GM18867 (cell line): ENCODE measurements around the gene ATP8A2.
A peak's percentile ranks its signal among the peaks of the same experiment; 100 is the strongest.
"Not testable (repeated sequence)": the region's sequence is repeated elsewhere in the genome, so short reads cannot be mapped to it uniquely, and the experiment has no call there.

ENCODE experiments used
- ATAC-seq: cut with Tn5 transposase; IDR thresholded peaks from one replicate; pipeline ENCODE4 v1.9.1; 2021; ENCODE audit warnings: mild to moderate bottlenecking, moderate library complexity; ENCODE audit not compliant: unreplicated experiment

ATP8A2 gene

DNA sequence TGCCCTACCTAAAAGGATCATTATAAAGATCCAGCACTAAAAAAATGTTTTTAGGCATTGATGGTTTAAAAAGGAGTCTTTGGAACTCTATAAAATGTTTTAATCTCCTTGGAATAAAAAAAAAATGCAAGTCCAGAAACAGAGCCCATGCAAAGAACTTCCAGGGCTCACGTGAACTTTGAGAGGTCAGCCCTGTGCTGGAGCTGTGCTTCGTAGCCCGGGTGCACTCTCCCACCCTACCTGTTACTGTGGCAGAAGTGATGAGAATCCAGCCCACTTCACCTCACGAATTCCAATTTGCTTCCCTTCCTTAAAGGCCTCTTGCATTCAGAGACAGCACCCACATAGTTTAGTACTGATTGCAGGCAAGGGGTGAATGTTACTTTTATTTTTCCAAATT, 412.3 kb downstream of the ATP8A2 start:
- no peak for ATAC-seq

DNA sequence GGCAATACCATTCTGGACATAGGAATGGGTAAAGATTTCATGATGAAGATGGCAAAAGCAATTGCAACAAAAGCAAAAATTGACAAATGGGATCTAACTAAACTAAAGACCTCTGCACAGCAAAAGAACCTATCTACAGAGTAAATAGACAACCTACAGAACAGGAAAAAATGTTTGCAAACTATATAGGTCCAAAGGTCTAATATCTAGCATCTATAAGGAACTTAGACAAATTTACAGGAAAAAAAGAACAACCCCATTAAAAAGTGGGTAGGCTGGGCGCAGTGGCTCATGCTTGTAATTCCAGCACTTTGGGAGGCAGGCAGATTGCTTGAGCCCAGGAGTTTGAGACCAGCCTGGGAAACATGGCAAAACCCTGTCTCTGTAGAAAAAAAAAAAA, 418.4 kb downstream of the ATP8A2 start:
- not testable (repeated sequence) for ATAC-seq

DNA sequence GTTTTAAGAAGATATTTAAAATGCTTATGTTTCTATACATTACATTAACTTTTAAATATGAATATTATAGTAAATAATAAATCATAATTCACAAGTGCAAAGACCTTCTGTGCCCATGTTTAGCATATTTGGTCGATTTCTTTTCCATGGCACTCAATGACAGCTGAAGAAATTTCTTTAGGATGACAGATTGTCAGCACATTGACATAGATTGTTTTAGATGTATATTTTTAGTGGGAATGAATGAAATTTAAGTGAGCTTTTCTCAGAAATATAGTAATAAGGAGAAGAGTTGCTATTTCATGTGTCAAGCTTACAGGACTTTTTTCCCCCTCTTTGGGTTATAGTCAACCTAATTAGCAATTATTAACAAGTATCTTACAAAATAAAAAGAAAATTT, 423.5 kb downstream of the ATP8A2 start:
- ATAC-seq: no peak

DNA sequence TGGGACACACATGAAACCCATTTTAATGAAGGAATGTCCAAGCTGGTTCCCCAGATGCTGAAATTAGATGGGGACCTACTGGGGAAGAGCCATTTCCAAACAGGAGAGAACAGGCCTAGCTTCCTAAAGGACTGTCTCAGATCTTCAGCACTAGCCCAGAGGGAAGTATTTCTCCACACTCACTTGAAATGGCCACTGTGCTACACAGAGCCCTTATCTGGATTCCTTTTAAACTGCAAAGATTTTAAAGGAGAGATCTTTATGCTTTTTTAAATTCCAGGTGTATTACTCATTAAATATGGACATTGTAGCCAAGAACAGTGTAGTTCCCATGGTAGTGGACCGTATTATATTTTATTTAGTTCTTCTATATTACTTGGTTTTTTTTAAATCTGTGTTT, 424.7 kb downstream of the ATP8A2 start:
- no peak for ATAC-seq

DNA sequence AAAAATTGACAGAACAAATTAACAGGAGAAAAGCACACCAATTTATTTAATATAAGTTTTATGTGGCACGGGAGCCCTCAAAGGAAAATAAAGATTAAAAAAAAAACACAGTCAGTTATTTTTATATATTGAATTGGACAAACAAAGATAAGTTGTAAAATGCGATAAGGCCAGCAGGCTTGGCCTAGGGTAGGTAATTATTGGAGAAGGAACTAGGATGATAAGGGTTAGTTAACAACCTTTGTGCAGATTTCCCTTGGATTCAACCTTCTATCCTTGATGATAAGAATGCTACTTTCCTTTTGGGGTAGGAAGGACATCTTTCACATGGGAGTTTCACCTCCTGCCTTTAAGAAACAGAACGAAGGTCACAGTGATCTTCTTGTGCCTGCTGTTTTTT, 427.2 kb downstream of the ATP8A2 start:
- no peak for ATAC-seq

DNA sequence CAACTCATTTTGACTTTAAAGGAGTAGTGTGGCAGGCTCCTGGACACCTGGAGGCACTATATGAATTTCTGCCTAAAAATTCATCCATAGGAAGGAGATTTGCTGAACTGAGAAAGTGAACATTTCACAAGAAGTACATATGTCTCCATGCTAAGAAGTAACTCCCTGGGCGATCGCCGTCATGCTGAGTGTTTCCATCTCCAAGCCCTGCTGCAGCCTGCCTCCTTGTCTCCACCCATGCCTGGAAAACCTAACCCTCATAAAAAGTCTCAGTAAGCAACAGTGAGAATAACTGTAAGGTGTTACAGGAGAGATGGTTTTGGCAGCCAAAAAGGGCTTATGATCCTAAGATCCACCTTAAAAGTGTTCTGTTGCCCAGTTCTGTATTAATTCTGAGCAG, 428.7 kb downstream of the ATP8A2 start:
- no peak for ATAC-seq

DNA sequence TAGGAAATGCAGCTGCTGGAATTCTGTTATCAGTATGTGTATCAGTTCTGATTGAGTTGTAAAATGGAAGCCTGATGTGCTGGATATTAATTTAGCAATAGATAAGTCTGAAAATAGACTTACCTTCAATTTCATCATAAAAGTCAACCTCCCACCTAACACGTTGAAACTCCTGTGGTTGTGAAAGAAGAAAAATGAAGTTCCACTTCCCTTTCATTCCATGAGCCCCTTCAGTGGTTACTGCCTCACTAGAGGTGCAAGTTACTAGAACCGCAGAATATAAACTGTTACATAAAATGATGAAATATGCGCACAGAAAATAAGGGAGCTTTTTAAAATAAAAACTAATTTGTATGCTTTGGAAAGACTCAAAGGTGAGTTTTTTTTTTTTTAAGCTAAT, 430.8 kb downstream of the ATP8A2 start:
- ATAC-seq: no peak

DNA sequence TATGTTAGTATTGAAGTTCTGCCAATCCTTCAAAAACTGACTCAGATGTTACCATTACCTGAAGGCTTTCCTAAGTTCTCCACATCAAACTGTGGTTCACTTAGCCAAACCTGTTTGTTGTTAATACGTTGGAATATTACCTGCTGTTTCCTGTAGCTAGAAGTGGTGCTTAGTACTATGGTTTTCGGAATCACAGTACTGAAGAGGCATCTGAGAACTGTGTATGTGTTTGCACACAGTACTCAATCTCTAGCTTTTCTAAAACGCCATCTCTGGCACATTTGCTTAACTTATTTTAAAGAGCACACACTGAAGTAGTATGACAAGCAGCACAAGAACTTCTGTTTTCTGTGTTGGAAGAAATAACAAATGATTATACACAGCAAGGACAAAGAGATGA, 431.9 kb downstream of the ATP8A2 start:
- ATAC-seq: no peak

DNA sequence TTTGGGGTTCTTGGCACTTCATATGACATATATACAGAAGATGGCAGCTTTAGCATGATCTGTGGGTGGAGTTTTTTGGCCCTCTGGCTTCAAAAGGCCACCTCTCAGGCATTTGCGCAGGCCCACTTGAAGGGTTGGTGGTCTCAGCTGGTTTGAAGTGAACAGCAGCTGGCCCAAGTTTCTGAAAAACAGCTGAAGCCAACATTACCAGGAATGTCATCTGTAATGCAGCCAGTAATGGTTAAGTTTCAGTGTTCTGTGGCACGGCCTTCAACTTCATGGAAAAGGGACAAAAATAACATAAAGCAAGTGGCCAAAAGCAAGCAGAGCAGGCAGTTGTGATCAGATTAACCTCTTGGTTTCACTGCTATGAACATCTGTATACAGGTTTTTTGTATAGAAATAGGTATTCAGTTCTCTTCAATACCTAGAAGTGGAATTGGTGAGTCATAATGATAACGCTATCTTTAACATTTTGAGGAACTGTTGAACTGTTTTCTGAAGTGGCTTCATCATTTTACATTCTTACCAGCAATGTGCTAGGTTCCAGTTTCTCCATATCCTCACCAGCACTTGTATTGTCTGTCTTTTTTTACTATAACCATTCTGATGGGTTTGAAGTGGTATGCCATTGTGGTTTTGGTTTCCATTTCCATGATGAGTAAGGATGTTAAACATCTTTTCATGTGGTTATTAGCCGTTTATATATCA, 434.6 kb downstream of the ATP8A2 start:
- peak; percentile 76 for ATAC-seq

DNA sequence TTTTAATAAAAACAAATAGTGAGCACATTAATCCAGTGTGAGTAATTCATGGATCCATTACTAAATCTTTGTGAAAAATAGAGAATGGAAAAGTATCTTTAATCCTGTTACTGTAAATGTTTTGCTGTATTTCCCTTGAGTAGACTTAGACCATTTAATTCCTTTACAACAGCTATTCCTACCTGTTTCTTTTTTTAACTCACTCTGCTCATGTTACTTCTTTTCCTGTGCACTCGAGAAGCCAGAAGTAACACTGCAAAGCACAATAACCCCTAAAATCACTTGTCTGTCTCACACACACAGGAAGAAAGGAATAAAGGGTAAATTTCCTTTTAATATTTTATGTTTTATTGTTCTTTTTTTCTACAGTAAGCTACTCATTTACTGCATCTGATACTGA, 435.8 kb downstream of the ATP8A2 start:
- no peak for ATAC-seq

DNA sequence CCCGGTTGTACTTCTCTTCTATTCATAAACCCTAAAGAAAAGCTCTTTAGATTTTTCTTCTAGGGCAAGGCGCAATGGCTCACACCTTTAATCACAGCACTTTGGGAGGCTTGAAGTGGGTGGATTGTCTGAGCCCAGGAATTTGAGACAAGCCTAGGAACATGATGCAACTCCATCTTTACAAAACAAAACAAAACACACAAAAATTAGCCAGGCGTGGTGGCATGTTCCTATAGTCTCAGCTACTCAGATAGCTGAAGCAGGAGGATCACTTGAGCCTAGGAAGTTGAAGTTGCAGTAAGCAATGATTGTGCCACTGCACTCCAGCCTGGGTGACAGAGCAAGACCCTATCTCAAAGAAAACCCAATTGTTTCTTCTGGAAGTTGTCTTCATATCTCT, 439.7 kb downstream of the ATP8A2 start:
- no peak for ATAC-seq

DNA sequence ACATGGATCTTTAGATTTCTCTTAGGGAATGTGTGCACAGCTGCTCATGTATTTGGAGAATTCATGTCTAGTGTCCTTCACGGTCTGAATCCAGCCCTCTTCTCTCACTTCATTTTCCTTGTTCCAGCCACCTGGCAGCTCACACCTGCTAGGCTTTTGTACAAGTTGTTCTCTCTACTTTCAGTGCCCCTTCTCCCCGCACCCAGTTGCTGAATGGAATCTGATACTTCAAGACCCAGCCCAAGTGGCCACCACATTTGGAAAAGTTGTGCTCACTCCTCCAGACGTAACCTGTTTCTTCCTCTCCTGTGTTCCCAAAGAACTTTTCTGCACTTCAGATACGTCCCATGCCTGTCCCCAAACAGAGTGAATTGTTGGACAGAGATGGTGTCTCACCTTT, 444.5 kb downstream of the ATP8A2 start:
- no peak for ATAC-seq

DNA sequence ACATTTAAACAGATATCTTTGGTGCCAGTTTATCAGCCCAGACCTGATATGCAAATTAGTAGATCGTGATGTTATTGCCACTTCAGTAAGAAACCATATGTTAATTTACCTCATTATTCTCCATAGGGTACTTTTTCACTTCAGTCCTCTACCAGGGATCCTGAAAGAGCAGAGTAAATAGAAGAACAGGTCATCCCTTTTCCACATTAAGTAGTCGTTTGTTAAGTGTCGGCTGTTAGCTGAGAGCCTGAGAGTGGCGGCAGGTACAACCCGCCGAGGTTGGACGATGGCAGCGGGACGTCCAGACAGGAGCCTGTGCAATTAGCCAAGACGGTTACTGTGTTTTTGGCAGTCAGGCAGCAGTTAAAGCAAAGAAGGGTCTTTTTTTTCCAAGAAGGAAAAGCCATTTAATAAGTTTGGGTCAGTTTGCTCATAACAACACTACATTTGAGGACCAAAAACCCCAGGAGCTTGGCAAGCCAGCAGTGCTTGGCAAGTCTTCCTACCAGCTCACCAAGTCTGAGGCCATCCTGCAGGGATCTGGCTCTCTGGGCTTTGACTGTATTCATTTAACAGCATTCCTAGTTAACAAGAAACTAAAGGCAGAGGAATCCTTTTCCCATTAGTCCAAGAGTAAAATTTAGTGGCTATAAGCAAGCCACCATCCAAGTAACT, 448.2 kb downstream of the ATP8A2 start:
- no peak for ATAC-seq

DNA sequence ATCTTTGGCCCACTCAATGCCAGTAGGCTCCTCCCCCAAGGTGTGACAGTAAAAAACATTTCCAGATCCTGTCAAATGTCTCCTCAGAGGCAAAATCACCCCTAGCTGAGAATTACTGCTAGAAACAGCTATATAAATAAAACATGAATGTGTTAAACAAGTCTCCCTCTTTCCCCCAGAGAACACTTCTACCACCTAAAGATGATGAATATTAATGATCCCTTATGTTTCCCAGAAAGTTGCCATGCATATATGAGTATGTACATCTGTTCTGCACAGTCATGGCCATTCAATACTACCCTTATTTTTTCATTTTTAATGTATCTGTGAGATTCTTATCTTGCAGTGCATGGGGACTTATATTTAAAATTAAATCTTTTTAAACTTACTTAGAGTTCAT, 450.0 kb downstream of the ATP8A2 start:
- ATAC-seq: no peak

DNA sequence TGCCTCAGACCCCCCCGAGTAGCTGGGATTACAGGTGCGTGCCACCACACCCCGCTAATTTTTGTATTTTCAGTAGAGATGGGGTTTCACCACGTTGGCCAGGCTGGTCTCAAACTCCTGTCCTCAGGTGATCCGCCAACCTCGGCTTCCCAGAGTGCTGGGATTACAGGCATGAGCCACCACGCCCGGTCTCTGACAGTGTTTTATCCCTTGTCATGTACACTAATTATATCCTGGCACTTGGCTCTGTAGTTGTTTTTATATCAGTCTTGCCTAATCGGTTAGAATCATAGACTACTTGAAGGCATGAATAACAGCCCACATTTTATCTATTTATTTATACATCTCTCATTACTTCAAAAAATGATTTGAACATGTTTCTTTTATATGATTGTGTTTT, 455.4 kb downstream of the ATP8A2 start:
- ATAC-seq: not testable (repeated sequence)

DNA sequence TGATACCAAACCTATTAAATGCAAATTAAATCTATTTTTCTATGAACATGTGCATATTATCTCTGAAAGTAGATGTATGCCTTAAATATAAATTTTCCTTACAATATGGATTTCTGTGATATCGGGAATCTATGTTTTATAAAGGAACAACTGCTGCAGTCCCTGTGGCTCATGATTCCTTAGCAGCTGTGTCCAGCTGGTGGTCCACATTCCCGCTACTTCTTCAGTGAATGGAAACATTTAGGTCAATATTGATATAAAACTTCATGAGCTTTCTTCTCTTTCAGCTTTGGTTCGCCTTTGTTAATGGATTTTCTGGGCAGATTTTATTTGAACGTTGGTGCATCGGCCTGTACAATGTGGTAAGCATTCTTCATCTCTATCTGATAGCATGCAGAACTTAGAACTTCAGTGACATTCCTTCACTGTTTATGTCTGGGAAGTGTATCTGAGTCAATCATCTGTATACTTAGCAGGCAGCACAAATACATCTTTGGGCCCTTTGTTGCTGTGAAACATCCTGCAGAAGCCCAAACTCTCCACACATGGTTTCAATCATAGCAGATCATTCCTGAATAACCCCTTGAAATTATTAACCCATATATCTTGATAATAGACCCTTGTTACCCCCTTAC, 456.2 kb downstream of the ATP8A2 start:
- no peak for ATAC-seq

DNA sequence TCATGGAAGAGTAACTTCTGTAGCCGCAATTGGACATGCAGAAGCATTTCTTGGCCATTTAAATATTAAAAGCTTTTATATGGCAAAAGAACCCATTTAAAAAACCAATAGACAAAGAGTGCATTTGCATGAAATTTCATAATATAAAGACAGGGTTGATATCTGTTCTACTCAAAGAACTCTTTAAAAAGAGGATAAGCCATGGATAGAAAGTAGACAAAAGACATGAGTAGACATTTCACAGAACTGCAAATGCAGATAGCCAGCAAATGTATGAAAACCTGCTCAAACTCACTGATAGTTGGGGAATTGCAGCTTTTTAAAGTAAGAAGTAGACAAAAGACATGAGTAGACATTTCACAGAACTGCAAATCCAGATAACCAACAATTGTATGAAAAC, 462.0 kb downstream of the ATP8A2 start:
- ATAC-seq: no peak

DNA sequence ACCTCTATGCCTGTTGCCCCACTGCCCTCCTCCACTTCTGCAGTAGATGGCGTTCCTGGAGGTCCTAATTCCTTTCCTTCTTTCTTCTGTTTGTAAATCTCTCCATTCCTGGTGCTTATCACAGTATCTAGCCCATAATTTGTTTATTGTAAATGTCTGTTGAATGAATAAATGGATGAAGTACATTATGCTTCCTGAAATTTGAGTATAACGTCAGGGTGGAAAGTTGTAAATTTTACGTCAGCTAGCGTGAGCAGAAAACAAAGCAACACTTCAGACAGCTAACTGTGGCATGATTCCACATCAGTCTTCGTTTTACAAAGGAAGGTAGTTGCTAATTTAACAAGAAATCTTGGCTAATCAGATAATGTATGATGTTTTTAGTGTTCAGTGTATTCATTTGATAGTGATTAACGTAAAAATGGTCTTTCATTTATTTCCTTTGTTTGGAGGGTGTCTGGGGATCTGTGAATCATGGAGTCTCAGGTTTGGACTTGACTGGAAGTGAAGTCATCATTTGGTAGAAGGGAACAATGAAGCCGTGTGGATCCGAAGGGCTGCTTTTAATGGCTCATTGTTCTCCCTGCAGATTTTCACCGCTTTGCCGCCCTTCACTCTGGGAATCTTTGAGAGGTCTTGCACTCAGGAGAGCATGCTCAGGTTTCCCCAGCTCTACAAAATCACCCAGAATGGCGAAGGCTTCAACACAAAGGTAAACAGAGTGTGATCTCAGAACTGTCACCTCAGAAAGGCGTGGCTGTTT, 465.0 kb downstream of the ATP8A2 start:
- ATAC-seq: no peak

DNA sequence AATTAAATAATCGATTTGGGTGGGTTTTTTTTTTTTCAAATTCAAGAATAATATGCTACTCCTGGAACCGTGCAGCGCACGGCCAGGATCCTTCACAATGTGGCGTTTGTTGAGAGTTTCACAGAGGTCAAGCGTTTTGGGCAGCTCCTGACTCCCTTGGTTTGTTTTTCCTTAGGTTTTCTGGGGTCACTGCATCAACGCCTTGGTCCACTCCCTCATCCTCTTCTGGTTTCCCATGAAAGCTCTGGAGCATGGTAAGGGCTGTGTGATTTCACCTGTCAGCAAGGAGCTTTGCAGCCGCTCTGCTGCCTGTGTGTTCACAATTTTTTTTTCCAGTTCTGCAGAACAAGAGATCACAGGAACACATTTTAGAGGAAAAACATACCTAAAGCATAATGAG, 467.6 kb downstream of the ATP8A2 start:
- no peak for ATAC-seq

DNA sequence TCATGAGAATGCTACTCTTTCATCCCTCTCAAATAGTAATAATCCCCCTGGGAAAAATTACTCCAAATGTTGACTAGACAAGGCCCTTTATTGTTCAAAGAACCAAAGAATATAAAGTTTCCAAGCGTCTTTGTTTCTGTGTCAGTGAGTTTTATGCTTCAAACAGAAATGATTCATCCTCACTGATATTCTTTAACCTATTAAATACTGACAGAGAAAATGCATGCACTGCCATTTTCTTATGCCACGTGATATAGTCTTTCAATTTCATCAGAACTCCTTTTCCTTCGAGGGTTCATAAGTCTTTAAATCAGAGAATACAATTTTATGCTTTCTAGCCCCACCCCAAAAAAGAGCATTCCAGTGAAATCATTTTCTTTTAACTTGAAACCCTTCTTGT, 468.5 kb downstream of the ATP8A2 start:
- ATAC-seq: no peak

DNA sequence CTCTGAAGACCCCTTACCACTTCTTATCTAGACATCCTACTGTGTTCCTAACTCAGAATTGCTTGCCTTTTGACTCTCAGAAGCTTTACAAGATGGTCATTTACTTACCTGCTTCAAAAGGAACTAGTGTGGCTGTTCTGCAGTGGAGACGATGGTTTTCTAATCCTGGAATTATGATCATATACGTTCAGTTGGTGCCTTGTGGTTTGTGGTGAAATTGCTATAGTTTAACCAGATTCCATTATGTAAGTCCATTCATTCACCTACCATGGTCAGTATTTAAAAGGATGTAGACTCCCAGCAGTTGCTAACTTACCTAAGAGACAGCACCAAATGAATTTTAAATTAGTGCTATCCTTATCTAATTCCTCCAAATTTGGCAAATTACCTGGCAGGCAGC, 469.2 kb downstream of the ATP8A2 start:
- no peak for ATAC-seq

DNA sequence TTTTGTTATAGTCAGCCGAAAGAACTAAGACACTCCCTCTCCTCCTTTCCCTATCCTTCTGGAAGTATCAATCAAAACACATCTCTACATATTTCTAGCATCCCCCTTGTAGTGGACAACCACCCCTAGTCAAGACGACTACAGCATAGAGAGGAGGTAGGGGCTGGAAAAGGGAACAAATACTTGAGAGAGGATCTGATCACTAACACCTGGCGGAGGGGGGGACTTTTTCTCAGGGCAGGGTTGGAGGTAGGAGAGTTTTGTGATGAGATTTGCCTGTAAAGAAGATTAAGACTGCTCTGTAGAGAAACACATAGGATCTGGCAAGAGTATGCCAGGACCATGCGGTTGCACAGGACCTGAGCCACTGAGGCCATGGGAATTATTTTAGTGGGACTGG, 471.9 kb downstream of the ATP8A2 start:
- ATAC-seq: no peak
